Measurements from ENCODE around the gene SREK1IP1. TPM values are rescaled to one million over a fixed set of nuclear protein-coding genes. Genes with fewer than 3 reads are reported as not detected.
"Not testable (repeated sequence)": the region's sequence is repeated elsewhere in the genome, so short reads cannot be mapped to it uniquely, and the experiment has no call there.

Gene SREK1IP1
- total RNA-seq, 3 donors from 2014 or later, result 32.3 to 35.8 (median 32.4) TPM

DNA sequence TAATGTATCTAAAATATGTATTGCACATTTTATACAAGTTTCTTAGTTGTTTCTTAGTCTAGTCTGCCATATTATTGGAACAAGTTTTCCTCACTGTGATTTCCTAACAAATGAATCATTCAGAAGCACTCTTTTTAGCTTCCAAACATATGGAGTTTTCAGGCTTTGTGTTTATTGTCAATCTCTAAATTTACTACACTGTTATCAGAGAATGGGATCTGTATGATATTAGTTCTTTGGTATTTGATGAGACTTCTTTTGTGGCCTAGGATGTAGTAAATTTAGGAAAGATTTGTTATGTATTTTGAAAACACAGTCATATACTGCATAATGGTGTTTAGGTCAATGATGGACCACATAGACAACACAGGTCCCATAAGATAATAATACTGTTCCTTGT is 25.7 kb downstream of the SREK1IP1 start:
- no peaks in the 10 kb centered on the region for H3K9me3 Mint-ChIP-seq
- no peak overlapping the region for H3K4me3 Mint-ChIP-seq
- DNase-seq (no peak), ATAC-seq (no peak)
- peaks cover 9% of the 10 kb centered on the region for H3K4me1 Mint-ChIP-seq (ENCODE audit: low read depth)
- peaks cover 31% of the 10 kb centered on the region for H3K36me3 Mint-ChIP-seq (ENCODE audit: insufficient read depth)
- no peaks in the 10 kb centered on the region for H3K27me3 Mint-ChIP-seq (ENCODE audit: low read depth)

GRCh38 chr5:64742411-64742810 is 26.1 kb downstream of the SREK1IP1 start:
- H3K36me3 Mint-ChIP-seq (ENCODE audit: insufficient read depth), result peaks cover 33% of the 10 kb centered on the region
- no peak overlapping the region for H3K4me3 Mint-ChIP-seq
- no peaks in the 10 kb centered on the region for H3K27me3 Mint-ChIP-seq (ENCODE audit: low read depth)
- peaks cover 9% of the 10 kb centered on the region for H3K4me1 Mint-ChIP-seq (ENCODE audit: low read depth)
- H3K9me3 Mint-ChIP-seq, result no peaks in the 10 kb centered on the region
- ATAC-seq, result no peak
- DNase-seq, result no peak

DNA sequence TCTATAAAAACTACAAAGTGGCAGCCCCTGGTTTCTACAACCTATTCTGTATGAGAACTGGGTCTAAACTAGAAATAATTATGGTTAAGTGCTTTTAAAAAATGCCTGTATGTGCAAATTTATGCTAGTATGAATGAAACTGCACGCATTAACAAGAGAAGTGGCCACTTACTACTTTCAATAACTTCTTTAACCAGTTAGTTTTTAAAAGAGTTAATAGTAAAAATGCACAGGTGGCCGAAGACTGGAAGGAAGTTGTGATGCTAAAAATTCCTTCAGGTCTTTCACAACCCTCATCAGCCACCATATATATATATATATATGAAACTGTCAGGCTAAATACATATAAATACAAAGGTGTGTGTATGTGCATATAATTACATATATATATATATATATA is 41.3 kb downstream of the SREK1IP1 start:
- peaks cover 45% of the 10 kb centered on the region for H3K36me3 Mint-ChIP-seq (ENCODE audit: insufficient read depth)
- no peak for ATAC-seq
- H3K4me3 Mint-ChIP-seq, result no peak overlapping the region
- peaks cover 7% of the 10 kb centered on the region for H3K4me1 Mint-ChIP-seq (ENCODE audit: low read depth)
- no peaks in the 10 kb centered on the region for H3K9me3 Mint-ChIP-seq
- no peaks in the 10 kb centered on the region for H3K27me3 Mint-ChIP-seq (ENCODE audit: low read depth)
- DNase-seq, result no peak

DNA sequence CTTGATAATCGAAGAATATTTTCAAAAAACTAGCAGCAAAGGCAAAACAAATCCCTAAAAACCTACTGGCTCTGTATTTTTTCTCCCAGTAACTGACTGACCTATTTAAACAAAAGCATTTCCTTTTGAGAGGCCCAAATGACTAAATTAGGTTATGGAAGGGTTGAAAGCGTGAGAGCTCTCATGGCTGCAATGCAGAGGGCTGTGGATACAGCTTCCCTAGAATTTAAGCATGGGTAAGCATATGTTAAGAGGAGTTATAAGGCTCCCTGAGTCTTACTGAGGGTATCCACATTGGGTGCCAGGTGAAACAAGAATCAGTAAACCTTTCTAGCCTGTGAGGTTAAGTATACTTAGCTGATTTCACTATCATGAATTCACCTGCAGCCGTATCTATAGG is 45.9 kb downstream of the SREK1IP1 start:
- no peaks in the 10 kb centered on the region for H3K9me3 Mint-ChIP-seq
- no peak for ATAC-seq
- H3K36me3 Mint-ChIP-seq (ENCODE audit: insufficient read depth), result peaks cover 23% of the 10 kb centered on the region
- H3K4me3 Mint-ChIP-seq, result no peak overlapping the region
- no peaks in the 10 kb centered on the region for H3K4me1 Mint-ChIP-seq (ENCODE audit: low read depth)
- no peaks in the 10 kb centered on the region for H3K27me3 Mint-ChIP-seq (ENCODE audit: low read depth)
- no peak for DNase-seq

GRCh38 chr5:64714495-64714894 is 54.0 kb downstream of the SREK1IP1 start:
- H3K4me3 Mint-ChIP-seq; H3K27me3 Mint-ChIP-seq (ENCODE audit: low read depth); DNase-seq; ATAC-seq; H3K36me3 Mint-ChIP-seq (ENCODE audit: insufficient read depth); H3K9me3 Mint-ChIP-seq; H3K4me1 Mint-ChIP-seq (ENCODE audit: low read depth): not testable (repeated sequence)

GRCh38 chr5:64707191-64707590 is 61.3 kb downstream of the SREK1IP1 start:
- Mint-ChIP-seq H3K36me3 (ENCODE audit: insufficient read depth) (no peaks in the 10 kb centered on the region), H3K4me1 (ENCODE audit: low read depth) (no peaks in the 10 kb centered on the region), H3K9me3 (no peaks in the 10 kb centered on the region), H3K27me3 (ENCODE audit: low read depth) (peaks cover 2% of the 10 kb centered on the region), H3K4me3 (no peak overlapping the region)
- DNase-seq, result no peak
- ATAC-seq, result no peak

GRCh38 chr5:64706074-64706473 is 62.4 kb downstream of the SREK1IP1 start:
- H3K27me3 Mint-ChIP-seq (ENCODE audit: low read depth); DNase-seq; H3K4me1 Mint-ChIP-seq (ENCODE audit: low read depth); ATAC-seq; H3K9me3 Mint-ChIP-seq; H3K4me3 Mint-ChIP-seq; H3K36me3 Mint-ChIP-seq (ENCODE audit: insufficient read depth): not testable (repeated sequence)

- ATAC-seq, result no peak
- DNase-seq, result no peak
- peaks cover 17% of the 10 kb centered on the region for H3K9me3 Mint-ChIP-seq
- no peaks in the 10 kb centered on the region for H3K4me1 Mint-ChIP-seq (ENCODE audit: low read depth)
- no peak overlapping the region for H3K4me3 Mint-ChIP-seq
- H3K36me3 Mint-ChIP-seq (ENCODE audit: insufficient read depth), result no peaks in the 10 kb centered on the region
- peaks cover 8% of the 10 kb centered on the region for H3K27me3 Mint-ChIP-seq (ENCODE audit: low read depth)
Observed at GRCh38 chr5:64700765-64701164, 67.7 kb downstream of the SREK1IP1 start.

DNA sequence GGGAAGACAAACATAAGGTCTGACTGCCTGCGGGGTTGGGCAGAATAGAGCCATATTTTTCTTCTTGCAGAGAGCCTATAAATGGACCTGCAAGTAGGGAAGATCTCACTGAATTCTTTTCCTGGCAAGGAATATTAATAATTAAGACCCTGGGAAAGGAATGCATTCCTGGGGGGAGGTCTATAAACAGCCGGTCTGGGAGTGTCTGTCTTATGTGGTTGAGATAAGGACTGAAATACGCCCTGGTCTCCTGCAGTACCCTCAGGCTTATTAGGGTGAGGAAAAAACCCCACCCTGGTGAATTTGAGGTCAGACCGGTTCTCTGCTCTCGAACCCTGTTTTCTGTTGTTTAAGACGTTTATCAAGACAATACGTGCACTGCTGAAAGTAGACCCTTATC is 72.1 kb downstream of the SREK1IP1 start:
- not testable (repeated sequence) for H3K4me3 Mint-ChIP-seq; ATAC-seq; H3K4me1 Mint-ChIP-seq (ENCODE audit: low read depth); H3K36me3 Mint-ChIP-seq (ENCODE audit: insufficient read depth); DNase-seq
- peaks cover 23% of the 10 kb centered on the region for H3K27me3 Mint-ChIP-seq (ENCODE audit: low read depth)
- peaks cover 17% of the 10 kb centered on the region for H3K9me3 Mint-ChIP-seq

DNA sequence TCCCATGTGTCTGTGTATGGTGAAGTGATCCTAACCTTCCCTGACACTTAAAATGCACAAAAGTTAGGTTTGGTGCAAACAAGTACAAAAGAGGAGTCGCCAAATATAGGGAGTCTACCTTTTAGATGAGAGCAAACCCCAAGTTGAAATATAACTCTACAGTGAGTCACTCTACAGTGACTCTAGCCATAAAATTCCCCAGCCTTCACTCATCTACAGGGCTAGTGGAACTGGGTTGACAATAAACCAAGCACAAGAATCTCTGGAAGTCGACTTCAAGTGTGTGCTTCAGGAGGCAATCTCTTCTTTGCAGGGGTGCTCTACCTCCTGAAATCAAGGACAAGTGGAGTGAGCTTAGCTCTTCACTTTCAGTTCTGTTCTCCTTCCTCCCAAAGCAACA is 74.9 kb downstream of the SREK1IP1 start:
- Mint-ChIP-seq H3K4me1 (ENCODE audit: low read depth) (peaks cover 6% of the 10 kb centered on the region), H3K4me3 (no peak overlapping the region), H3K27me3 (ENCODE audit: low read depth) (peaks cover 37% of the 10 kb centered on the region), H3K36me3 (ENCODE audit: insufficient read depth) (no peaks in the 10 kb centered on the region), H3K9me3 (peaks cover 16% of the 10 kb centered on the region)
- DNase-seq, result no peak
- no peak for ATAC-seq

DNA sequence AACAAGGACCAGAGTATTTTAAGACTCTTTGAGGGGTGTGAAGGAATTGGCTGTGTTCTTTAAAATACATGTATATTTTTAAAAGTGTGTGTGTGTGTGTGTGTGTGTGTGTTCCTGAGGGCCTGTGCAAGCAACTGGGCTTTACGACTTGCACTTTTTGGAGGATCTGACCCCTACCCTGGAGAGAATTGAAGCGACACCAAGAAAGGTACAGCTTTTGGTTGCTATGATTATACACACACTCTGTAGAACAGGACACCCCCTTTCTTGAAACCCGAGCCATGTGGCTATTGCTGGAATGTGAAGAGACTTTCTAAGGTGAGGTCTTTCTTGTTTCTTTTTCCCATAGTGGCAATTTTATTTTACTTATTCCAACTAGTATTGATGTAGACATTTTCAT is 77.2 kb downstream of the SREK1IP1 start:
- Mint-ChIP-seq H3K36me3 (ENCODE audit: insufficient read depth) (no peaks in the 10 kb centered on the region), H3K27me3 (ENCODE audit: low read depth) (peaks cover 49% of the 10 kb centered on the region), H3K9me3 (peaks cover 2% of the 10 kb centered on the region), H3K4me3 (no peak overlapping the region), H3K4me1 (ENCODE audit: low read depth) (peaks cover 6% of the 10 kb centered on the region)
- DNase-seq (no peak), ATAC-seq (no peak)

- H3K4me1 Mint-ChIP-seq (ENCODE audit: low read depth), result peaks cover 6% of the 10 kb centered on the region
- peak within 1 kb of the TSS; percentile 64 for H3K4me3 Mint-ChIP-seq
Observed at GRCh38 chr5:64690417-64691151, 77.9 kb downstream of the SREK1IP1 start, which contains the start of gene SHISAL2B. Gene SHISAL2B, plus strand, starts transcription at chr5:64690503. Its CDS starts 121 bp downstream, at chr5:64690624.

GRCh38 chr5:64690104-64690416 is 78.4 kb downstream of the SREK1IP1 start:
- Mint-ChIP-seq H3K9me3 (no peaks in the 10 kb centered on the region), H3K4me1 (ENCODE audit: low read depth) (peaks cover 6% of the 10 kb centered on the region), H3K27me3 (ENCODE audit: low read depth) (peaks cover 49% of the 10 kb centered on the region), H3K36me3 (ENCODE audit: insufficient read depth) (no peaks in the 10 kb centered on the region), H3K4me3 (peak overlapping the region; percentile 64)
- DNase-seq (no peak), ATAC-seq (no peak)

More at GRCh38 chr5:64690417-64691151, 77.9 kb downstream of the SREK1IP1 start, which contains the start of gene SHISAL2B:
- Mint-ChIP-seq H3K9me3 (no peaks in the 10 kb centered on the region), H3K27me3 (ENCODE audit: low read depth) (peaks cover 49% of the 10 kb centered on the region), H3K36me3 (ENCODE audit: insufficient read depth) (no peaks in the 10 kb centered on the region)
- DNase-seq (no peak), ATAC-seq (peak; percentile 48 to 52)

DNA sequence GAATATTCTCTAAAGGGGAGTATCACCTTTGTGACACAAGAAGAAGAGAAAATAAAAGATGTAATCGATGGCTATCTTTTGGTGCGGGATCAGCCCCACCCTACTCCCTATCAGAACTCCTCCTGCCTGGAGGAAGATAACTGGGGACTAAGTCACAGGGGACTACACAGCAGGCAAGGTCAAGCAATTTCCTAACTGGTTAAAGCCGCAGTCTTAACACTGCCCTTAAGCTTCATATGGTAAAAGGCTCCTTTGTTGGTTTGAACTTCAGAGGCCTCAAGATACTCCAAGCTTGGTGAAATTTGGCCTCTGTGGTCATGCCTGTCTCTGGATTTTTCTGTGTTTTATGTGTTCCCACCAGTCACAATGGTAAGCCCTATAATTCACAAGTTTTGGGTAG is 79.5 kb downstream of the SREK1IP1 start:
- ATAC-seq (no peak), DNase-seq (no peak)
- H3K27me3 Mint-ChIP-seq (ENCODE audit: low read depth), result peaks cover 52% of the 10 kb centered on the region
- no peaks in the 10 kb centered on the region for H3K9me3 Mint-ChIP-seq
- H3K4me1 Mint-ChIP-seq (ENCODE audit: low read depth), result peaks cover 6% of the 10 kb centered on the region
- H3K4me3 Mint-ChIP-seq, result no peak overlapping the region
- no peaks in the 10 kb centered on the region for H3K36me3 Mint-ChIP-seq (ENCODE audit: insufficient read depth)

DNA sequence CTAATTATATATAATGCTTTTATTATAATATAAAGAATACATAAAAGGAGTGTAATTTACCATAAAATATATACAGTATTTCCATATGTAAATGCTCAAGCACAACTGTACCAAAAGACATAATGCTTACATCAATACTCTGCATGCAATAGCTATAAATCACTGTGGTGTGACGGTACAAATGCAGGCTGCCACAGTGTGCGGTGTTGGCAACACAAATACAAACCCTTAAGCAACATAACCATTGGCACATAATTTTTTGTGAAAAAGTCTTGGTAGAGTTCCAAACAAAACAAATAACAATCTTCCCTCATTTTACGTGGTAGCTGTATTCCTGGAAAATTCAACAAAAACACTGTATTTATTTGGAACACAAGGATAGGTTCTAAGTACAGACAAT is 80.1 kb downstream of the SREK1IP1 start:
- no peak for ATAC-seq
- Mint-ChIP-seq H3K4me1 (ENCODE audit: low read depth) (peaks cover 6% of the 10 kb centered on the region), H3K27me3 (ENCODE audit: low read depth) (peaks cover 46% of the 10 kb centered on the region), H3K9me3 (no peaks in the 10 kb centered on the region), H3K4me3 (no peak overlapping the region), H3K36me3 (ENCODE audit: insufficient read depth) (no peaks in the 10 kb centered on the region)
- DNase-seq, result no peak
